H9 (cell line): Measurements from ENCODE around the gene GAS6. TPM values are rescaled to one million over a fixed set of nuclear protein-coding genes. Genes with fewer than 3 reads are reported as not detected.

Source experiments
- DNase-seq: peaks from one replicate; pipeline ENCODE4 v3.0.0-alpha.2; 2017
- H2AFZ ChIP-seq: one replicate; pipeline ENCODE4 v1.6.1; 2013; ENCODE audit warnings: mild to moderate bottlenecking, low read length, control low read depth, moderate library complexity
- H2AK5ac ChIP-seq: 2 replicates; pipeline ENCODE4 v1.6.1; 2013; ENCODE audit warnings: low read length, control low read depth, mixed read lengths; ENCODE audit not compliant: insufficient read length
- H2BK120ac ChIP-seq: one replicate; pipeline ENCODE4 v1.6.1; 2013; ENCODE audit warnings: low read depth, mild to moderate bottlenecking, low read length, control low read depth, inconsistent platforms; ENCODE audit not compliant: poor library complexity, severe bottlenecking
- H2BK12ac ChIP-seq: 2 replicates; pipeline ENCODE4 v1.6.1; 2013; ENCODE audit warnings: low read length, control low read depth, mixed read lengths, low read depth; ENCODE audit not compliant: insufficient read length
- H2BK15ac ChIP-seq: 2 replicates; pipeline ENCODE4 v1.6.1; 2013; ENCODE audit warnings: low read depth, low read length, control low read depth
- H2BK20ac ChIP-seq: one replicate; pipeline ENCODE4 v1.6.1; 2013; ENCODE audit warnings: low read depth, mild to moderate bottlenecking, low read length, control low read depth, inconsistent platforms; ENCODE audit not compliant: poor library complexity, severe bottlenecking
- H2BK5ac ChIP-seq: 2 replicates; pipeline ENCODE4 v1.6.1; 2013; ENCODE audit warnings: low read length, control low read depth, mixed read lengths; ENCODE audit not compliant: insufficient read length
- H3K14ac ChIP-seq: 2 replicates; pipeline ENCODE4 v1.6.1; 2013; ENCODE audit warnings: low read length, control low read depth; ENCODE audit not compliant: insufficient read depth
- H3K18ac ChIP-seq: 2 replicates; pipeline ENCODE4 v1.6.1; 2013; ENCODE audit warnings: low read depth, mild to moderate bottlenecking, mixed read lengths, low read length, control low read depth; ENCODE audit not compliant: insufficient read length
- H3K23ac ChIP-seq: 2 replicates; pipeline ENCODE4 v1.6.1; 2013; ENCODE audit warnings: low read length, control low read depth, mixed read lengths, low read depth; ENCODE audit not compliant: insufficient read length
- H3K23me2 ChIP-seq: 2 replicates; pipeline ENCODE4 v1.6.1; 2013; ENCODE audit warnings: low read depth, mild to moderate bottlenecking, mixed read lengths, low read length, control low read depth; ENCODE audit not compliant: insufficient read length, poor library complexity, severe bottlenecking
- H3K27ac ChIP-seq: 2 replicates; pipeline ENCODE4 v1.5.1; 2013; ENCODE audit warnings: low read length, control low read depth, mixed read lengths, low read depth; ENCODE audit not compliant: insufficient read length
- H3K27me3 ChIP-seq: 2 replicates; pipeline ENCODE4 v1.6.1; 2013; ENCODE audit warnings: low read length, control low read depth, inconsistent platforms; ENCODE audit not compliant: insufficient read depth
- H3K4ac ChIP-seq: 2 replicates; pipeline ENCODE4 v1.6.1; 2013; ENCODE audit warnings: low read depth, mild to moderate bottlenecking, control low read depth, inconsistent platforms, low read length, moderate library complexity
- H3K4me1 ChIP-seq: 2 replicates; pipeline ENCODE4 v1.6.1; 2013; ENCODE audit warnings: low read length, control low read depth, inconsistent platforms; ENCODE audit not compliant: insufficient read depth
- H3K4me2 ChIP-seq: 2 replicates; pipeline ENCODE4 v1.6.1; 2013; ENCODE audit warnings: low read length, control low read depth, mixed read lengths; ENCODE audit not compliant: insufficient read length, insufficient read depth
- H3K56ac ChIP-seq: 2 replicates; pipeline ENCODE4 v1.6.1; 2013; ENCODE audit warnings: low read depth, mild to moderate bottlenecking, mixed read lengths, low read length, control low read depth; ENCODE audit not compliant: insufficient read length
- H3K79me1 ChIP-seq: 2 replicates; pipeline ENCODE4 v1.6.1; 2013; ENCODE audit warnings: low read depth, mild to moderate bottlenecking, moderate library complexity, low read length, control low read depth, inconsistent platforms; ENCODE audit not compliant: insufficient read depth, poor library complexity, severe bottlenecking
- H3K79me2 ChIP-seq: 2 replicates; pipeline ENCODE4 v1.6.1; 2013; ENCODE audit warnings: low read length, control low read depth, inconsistent platforms; ENCODE audit not compliant: insufficient read depth
- H3K9ac ChIP-seq: 2 replicates; pipeline ENCODE4 v1.6.1; 2013; ENCODE audit warnings: low read length, control low read depth, mixed read lengths; ENCODE audit not compliant: insufficient read length; ENCODE audit errors: extremely low read depth
- H3K9me3 ChIP-seq: one replicate; pipeline ENCODE4 v1.6.1; 2013; ENCODE audit warnings: low read depth, low read length, inconsistent platforms; ENCODE audit not compliant: control insufficient read depth
- H3T11ph ChIP-seq: one replicate; pipeline ENCODE4 v1.6.1; 2013; ENCODE audit warnings: mild to moderate bottlenecking, low read length, control low read depth, inconsistent platforms
- H4K20me1 ChIP-seq: one replicate; pipeline ENCODE4 v1.6.1; 2013; ENCODE audit not compliant: control insufficient read depth, insufficient read length, insufficient read depth
- H4K5ac ChIP-seq: 2 replicates; pipeline ENCODE4 v1.6.1; 2013; ENCODE audit warnings: low read depth, mild to moderate bottlenecking, mixed read lengths, low read length, control low read depth; ENCODE audit not compliant: insufficient read length
- H4K8ac ChIP-seq: replicated peaks from 2 replicates; pipeline ENCODE4 v1.6.1; 2013; ENCODE audit warnings: low read length, control low read depth, mixed read lengths, low read depth; ENCODE audit not compliant: insufficient read length
- H4K91ac ChIP-seq: 2 replicates; pipeline ENCODE4 v1.6.1; 2013; ENCODE audit warnings: low read depth, mild to moderate bottlenecking, moderate library complexity, mixed read lengths, low read length, control low read depth; ENCODE audit not compliant: insufficient read length
- H3K27ac Mint-ChIP-seq, 3 experiments: 2 replicates in 2 of 3; 3 replicates in 1 of 3; pipeline ENCODE4 v1.8.0; 2020 to 2021; ENCODE audit warnings: mixed read lengths in 3 of 3, mild to moderate bottlenecking in 1 of 3, moderate library complexity in 1 of 3
- H3K27me3 Mint-ChIP-seq: 2 replicates; pipeline ENCODE4 v1.8.0; 2021; ENCODE audit warnings: low read depth, mild to moderate bottlenecking, moderate library complexity, mixed read lengths
- H3K36me3 Mint-ChIP-seq, 3 experiments: 2 replicates in 2 of 3; 3 replicates in 1 of 3; pipeline ENCODE4 v1.8.0; 2020 to 2021; ENCODE audit warnings: low read depth in 3 of 3, mixed read lengths in 3 of 3; ENCODE audit not compliant: insufficient read depth in 1 of 3
- H3K4me1 Mint-ChIP-seq, 2 experiments: 2 replicates each; pipeline ENCODE4 v1.8.0; 2020; ENCODE audit warnings: mixed read lengths in 2 of 2
- H3K4me3 Mint-ChIP-seq, 2 experiments: 2 replicates in 1 of 2; 3 replicates in 1 of 2; pipeline ENCODE4 v1.8.0; 2020 to 2021; ENCODE audit warnings: mild to moderate bottlenecking in 2 of 2, mixed read lengths in 2 of 2, moderate library complexity in 1 of 2
- H3K9me3 Mint-ChIP-seq, 2 experiments: 2 replicates in 1 of 2; 3 replicates in 1 of 2; pipeline ENCODE4 v1.8.0; 2020; ENCODE audit warnings: mild to moderate bottlenecking in 2 of 2, mixed read lengths in 2 of 2, moderate library complexity in 1 of 2
- CTCF ChIP-seq: fragments of 200-600 bp; sonication (generic); conservative IDR thresholded peaks from 3 replicates; pipeline ENCODE4 v1.8.0; 2021; ENCODE audit warnings: antibody characterized with exemption, mild to moderate bottlenecking
- WGBS: extraction: QIAGEN DNeasy Blood & Tissue Kit; methylation state at CpG from one replicate; pipeline ENCODE4 v1.1.7; 2013; ENCODE audit warnings: missing lambda C conversion rate, low lambda C conversion rate, mixed read lengths; ENCODE audit not compliant: insufficient read length; ENCODE audit errors: extremely low coverage; 5-methylcytosine and 5-hydroxymethylcytosine counted together
- total RNA-seq: library from RNA; stranded (reverse); gene quantifications from 2 replicates; pipeline ENCODE4 v1.2.1, GENCODE V29; 2021

Gene GAS6
- total RNA-seq, 1 experiment from 2014 or later = 20.5 TPM

- H3K79me2 ChIP-seq = no peaks in the 10 kb centered on the region
- H3K23ac ChIP-seq = no peak overlapping the region
- no peak overlapping the region for H2BK12ac ChIP-seq
- H3K27ac Mint-ChIP-seq = no peak overlapping the region
- no peak overlapping the region for H3K9ac ChIP-seq
- no peaks in the 10 kb centered on the region for H3K27me3 Mint-ChIP-seq
- no peaks in the 10 kb centered on the region for H4K20me1 ChIP-seq
- no peak overlapping the region for H3K18ac ChIP-seq
- DNase-seq = no peak
- no peak overlapping the region for H4K8ac ChIP-seq
- no peaks in the 10 kb centered on the region for H3K9me3 ChIP-seq
- TF ChIP-seq CTCF = no peak
- H3K4me2 ChIP-seq = no peak overlapping the region
- no peak overlapping the region for H4K5ac ChIP-seq
- H3K4me1 ChIP-seq = no peaks in the 10 kb centered on the region
- H2AFZ ChIP-seq = no peak overlapping the region
- no peaks in the 10 kb centered on the region for H3K27me3 ChIP-seq
- no peak overlapping the region for H4K91ac ChIP-seq
- H3K36me3 Mint-ChIP-seq = peaks cover 3 to 28% (median 22%) of the 10 kb centered on the region in 3 experiments
- H3K4me3 Mint-ChIP-seq = no peak overlapping the region
- no peaks in the 10 kb centered on the region for H3K23me2 ChIP-seq
- no peak overlapping the region for H2BK20ac ChIP-seq
- H3K14ac ChIP-seq = no peak overlapping the region
- H2BK120ac ChIP-seq = no peak overlapping the region
- peaks cover 0 to 4% of the 10 kb centered on the region in 2 experiments; a peak in 2 of 4 replicates for H3K4me1 Mint-ChIP-seq
- H2BK15ac ChIP-seq = no peak overlapping the region
- WGBS = no CpG with 5 or more reads among the region's 12 CpGs
- H3K27ac ChIP-seq = no peak overlapping the region
- no peaks in the 10 kb centered on the region for H3K79me1 ChIP-seq
- no peak overlapping the region for H3T11ph ChIP-seq
- no peak overlapping the region for H3K56ac ChIP-seq
- H2AK5ac ChIP-seq = no peak overlapping the region
- H3K9me3 Mint-ChIP-seq = peaks cover 0 to 2% of the 10 kb centered on the region in 2 experiments; a peak in 1 of 5 replicates
- no peak overlapping the region for H2BK5ac ChIP-seq
- H3K4ac ChIP-seq = no peak overlapping the region
These were observed 41.6 kb downstream of the GAS6 start for GRCh38 chr13:113822266-113822665.
